GM18520 (cell line): ENCODE measurements around the gene FADS3.

Source experiments
- ATAC-seq: cut with Tn5 transposase; IDR thresholded peaks from one replicate; pipeline ENCODE4 v1.9.1; 2021; ENCODE audit not compliant: unreplicated experiment

Gene FADS3

DNA sequence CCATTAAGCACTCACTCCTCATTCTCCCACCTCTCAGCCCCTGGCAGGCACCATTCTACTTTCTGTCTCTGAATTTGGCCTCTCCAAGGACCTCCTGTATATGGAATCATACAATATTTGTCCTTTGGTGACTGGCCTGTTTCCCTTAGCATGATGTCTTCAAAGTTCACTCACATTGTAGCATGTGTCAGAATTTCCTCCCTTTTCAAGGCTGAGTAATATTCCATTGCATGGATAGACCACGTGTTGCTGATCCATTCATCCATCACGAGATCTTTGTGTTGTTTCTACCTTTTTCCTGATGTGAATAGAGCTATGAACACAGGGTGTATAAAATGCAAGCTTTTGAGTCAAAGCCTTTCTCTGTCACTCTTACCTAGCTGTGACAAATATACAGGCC, 51.6 kb downstream of the FADS3 start:
- ATAC-seq, result no peak

DNA sequence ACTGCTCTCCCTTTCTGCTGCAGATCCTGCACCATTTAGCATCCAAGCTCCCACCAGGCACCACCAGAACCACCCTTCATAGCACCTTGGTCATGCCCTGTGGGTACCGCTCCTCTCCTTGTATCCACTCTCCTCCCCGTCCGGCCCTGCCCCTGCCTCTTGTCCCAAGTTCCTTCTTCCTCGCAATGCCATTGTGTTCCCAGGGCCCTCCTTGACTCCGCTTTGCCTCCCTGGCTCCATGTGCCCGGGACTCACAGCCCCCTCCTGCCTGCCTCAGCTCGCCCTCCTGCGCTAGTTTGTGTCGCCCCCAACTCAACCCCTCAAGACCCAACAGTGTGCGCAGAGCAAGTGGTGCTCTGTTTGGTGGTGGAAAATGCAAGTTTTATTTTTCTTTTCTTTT, 52.4 kb downstream of the FADS3 start:
- no peak for ATAC-seq

DNA sequence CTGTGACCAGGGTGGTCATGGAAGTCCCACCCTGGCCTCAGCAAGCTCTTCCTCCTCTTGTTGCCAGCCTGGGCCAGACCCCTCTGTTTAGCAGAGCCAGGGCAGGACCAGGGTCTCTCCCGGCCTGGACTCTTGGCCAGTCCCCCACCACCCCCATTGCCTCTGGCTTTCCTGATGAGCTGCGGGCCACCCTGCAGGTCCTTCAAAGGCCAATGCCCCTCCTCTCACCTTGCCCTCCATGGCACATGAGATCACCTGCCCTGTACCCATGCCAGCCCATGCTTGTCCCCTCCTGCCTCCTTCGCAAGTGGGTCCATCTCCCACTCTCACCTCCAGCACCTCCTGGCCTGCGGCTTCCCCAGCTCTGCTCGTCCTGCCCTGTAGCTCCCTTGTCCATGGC, 52.8 kb downstream of the FADS3 start:
- ATAC-seq, result no peak

DNA sequence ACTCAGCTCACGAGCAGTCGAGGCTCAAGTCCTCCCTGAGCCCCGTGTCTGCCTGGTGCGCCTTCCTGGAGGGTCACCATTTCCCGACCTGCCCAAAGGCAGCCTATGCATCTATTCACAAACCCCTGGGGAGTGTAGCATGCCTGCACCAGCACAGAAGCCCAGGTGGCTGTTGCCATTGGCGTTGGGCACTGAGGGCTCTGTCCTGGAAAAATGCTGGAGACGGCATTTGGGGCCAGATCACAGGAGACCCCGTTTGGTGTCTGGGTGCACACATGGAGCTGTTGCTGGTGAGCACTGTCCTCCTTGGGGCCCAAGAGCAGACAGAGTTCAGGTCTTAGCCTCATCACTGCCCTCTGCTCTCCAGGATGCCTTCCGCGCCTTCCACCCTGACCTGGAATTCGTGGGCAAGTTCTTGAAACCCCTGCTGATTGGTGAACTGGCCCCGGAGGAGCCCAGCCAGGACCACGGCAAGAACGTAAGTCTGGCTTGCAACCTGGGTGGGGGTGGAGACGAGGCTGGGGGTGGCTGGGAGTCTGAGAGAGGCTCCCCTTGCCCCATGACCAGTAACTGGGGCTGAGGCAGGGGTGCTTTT, 53.8 kb downstream of the FADS3 start:
- ATAC-seq, result no peak

DNA sequence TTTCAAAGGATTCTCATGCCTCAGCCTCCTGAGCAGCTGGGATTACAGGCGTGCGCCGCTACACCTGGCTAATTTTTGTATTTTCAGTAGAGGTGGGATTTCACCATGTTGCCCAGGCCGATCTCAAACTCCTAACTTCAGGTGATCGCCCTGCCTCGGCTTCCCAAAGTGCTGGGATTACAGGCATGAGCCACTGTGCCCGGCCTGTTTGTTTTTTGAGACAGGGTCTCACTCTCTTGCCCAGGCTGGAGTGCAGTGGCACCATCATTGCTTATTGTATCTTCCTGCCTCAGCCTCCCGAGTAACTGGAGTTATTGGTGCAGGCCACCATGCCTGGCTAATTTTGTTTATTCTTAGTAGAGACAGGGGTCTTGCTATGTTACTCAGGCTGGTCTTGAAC, 55.2 kb downstream of the FADS3 start:
- no peak for ATAC-seq

DNA sequence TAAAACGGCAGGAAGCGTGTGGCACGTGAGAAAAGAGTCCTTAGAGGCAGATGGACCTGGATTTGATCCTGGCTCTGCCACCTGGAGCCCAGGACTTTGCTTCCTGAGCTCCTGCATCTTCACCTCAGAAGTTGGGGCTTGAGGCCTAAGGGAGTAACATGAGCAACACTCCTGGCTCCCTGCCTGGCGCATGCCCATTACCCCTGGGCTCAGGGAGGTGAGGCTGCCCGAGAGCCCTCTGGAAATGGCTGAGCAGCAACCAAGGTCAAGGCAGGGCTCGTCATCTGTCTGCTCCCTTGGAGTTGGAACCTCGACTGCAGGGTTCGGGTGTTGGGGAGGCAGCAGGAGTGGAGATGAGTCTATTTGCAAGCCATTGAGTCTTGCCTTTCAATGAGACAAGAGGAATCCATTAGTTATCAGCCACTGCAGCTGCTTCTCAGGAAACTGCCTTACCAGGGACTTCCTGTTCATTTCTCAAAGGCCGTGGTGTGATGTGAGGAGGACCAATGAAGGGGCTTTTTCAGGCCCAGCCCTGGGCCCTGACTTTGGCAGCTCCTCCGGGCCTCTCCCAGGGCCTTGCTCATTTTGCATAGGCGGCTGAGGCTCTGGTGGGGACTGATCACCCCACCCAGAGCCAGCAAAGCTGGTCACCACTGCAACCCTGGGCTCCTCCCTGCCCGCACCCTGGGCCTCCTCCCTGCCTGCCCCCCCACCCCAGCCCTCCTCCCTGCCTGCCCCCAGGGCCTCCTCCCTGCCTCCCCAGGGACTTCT, 56.9 kb downstream of the FADS3 start:
- ATAC-seq, result peak; percentile 78

DNA sequence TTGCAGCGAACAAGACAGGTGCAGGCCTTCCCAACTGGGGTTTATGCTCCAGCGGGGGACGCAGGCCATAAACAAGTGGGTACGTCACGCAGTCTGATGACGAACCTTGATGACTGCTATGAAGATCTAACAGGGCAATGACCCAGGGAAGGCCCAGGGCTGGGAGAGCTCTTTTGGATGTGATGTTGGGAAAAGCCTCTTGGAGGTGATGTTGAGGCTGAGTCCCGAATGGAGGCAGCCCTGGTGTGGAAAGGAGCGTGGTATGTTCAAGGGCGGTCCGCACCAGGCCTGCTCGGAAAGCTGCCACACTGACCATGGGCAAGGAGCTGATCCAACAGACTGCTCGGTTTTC, 57.4 kb downstream of the FADS3 start:
- no peak for ATAC-seq

DNA sequence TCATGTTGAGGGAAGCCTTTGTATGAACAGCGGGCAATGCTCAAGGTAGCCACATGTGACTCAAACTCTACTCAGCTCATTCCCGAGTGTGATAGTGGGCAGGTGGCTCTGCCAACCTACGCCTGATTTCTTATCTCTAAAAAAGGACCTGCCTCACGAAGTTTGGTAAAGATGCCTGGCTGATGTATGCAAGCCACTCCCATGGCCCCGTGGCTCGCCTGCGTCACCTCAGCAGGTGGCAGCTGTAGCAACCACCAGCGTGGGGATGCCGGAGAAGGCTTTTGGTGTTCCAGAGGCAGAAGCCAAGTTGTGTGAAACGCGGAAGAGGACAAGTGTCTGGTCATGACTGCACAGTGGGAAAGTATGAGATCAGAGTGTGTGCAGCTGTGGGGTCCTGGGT, 57.9 kb downstream of the FADS3 start:
- no peak for ATAC-seq

DNA sequence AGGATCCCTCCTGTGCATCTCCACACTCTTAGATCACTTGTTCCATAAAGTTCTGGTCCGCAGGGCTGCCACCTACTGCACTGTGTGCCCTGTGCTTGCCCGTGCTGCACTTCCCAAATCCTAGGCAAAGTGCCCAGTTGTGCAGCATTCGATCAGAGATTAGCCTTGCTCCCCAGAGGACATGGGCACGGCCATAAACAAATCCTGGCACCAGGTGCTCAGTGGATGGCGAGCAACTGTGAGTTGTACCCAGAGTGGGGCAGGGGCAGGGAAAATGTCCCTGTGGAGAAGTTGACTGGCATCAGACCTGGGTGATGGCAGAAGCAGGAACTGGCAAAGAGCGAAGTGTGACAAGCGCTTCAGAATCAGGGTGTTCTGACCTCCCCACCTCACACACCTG, 58.6 kb downstream of the FADS3 start:
- no peak for ATAC-seq

DNA sequence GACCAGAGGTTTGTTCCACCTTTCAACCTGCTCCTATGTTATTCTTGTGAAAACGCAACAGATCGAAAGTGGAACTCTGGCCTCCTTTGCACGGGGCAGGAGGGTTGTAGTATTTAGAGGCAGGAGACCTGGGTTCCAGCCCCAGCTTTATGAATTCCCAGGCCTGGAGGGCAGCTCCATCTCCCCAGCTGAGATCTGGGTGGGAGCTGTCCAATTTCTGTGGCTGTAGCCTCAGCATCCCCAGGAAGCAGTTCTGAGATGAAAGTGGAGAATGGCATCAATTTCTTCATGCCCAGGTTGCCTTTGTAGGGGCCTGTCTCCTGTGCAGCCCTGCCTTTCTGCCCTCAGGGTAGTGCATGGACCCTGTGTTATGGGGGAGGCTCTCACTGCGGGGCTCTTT, 59.1 kb downstream of the FADS3 start:
- ATAC-seq, result no peak

DNA sequence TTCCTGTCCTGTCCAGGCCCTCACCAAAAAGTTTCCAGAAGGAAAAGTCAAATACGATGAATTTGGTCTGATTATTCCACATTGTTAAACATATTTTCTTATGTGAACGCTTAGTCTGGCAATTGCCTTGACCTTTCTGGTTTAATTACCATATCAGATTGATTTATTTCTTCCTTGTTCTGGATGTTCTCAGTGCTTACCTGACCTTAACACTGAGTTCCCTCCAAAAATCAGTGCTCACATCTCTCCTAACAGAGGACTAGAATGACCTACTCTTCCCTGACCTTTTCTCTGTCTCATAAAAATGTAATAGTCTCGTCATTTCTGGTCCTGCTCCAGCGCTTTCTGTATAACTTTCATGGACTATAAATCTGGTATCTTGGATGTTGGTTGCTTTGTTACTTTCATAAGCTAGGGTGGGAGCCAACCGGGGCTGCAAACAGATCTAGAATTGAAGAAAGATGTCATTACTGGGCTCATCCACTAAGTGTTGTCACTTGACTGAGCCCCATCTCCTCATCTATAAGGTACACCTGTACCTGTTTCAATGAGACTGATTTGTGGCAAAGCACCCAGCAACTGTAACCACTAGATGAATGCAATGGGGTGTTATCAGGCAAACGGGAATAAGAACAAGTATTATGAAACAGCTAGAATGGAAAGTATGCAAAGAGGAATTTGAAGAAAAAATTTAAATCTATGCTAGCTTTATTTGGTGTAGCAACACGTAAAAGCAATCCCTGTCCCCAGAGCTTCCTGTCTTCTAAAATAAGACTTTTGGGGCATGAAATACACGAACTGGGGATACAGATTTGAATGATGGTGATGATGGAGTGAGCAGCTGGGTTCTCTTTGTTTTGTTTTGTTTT, 60.9 kb downstream of the FADS3 start:
- no peak for ATAC-seq

DNA sequence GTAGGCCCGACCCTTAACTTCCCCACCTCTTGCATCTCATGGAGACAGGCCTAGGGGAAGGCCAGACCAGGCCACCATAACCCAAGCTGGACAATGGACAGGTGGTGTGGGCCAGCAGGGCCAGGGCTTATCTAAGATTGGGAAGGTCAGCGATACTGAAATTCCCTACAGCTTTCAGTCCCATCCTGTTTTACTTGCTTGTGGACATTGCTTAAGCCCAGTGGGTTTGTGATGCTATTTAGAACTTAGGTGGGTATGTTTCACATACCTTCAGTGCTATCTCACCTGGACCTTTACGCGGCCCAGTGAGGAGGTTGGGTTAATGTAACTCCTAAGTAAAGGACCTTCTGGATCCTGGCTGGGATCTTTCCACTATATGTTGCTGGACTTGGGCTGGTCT, 61.5 kb downstream of the FADS3 start:
- ATAC-seq, result no peak

DNA sequence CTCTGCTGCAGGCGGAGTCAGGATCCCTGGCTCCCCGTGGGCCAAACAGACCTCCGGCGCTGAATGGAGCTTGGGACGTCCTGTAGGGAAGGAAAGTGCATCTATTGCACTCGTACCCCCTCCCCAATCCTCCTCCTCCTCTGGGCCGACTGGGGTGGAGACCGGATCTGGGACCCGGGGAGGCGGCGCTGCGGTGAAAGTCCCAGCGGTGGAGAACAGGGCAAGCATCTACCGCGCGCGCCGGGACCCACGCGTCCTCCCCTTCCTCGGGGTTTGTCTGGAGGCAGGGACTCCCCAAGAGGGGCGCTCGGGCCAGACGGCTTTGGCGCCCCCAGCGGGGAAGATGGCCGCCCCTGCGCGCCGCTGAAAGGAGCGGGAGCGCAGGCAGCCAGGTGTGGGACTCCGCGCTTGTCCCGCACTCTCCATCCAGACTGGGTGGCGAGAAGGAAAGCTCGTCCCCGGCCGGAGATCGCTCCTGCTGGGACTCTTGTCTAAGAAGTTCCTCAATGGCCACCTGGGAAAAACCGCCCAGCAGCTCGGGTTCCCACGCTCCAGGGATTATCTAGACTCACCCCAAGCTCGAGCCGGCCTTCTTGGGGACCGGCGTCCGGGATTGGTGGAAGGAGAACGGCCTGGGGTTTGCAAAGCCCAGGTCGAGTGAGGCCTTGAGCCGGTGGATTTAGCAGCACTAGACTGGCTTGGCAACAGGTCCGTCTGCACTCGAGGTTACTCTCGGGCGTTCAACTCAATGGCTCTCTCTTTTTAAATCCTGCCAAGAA, 62.5 kb downstream of the FADS3 start:
- no peak for ATAC-seq

DNA sequence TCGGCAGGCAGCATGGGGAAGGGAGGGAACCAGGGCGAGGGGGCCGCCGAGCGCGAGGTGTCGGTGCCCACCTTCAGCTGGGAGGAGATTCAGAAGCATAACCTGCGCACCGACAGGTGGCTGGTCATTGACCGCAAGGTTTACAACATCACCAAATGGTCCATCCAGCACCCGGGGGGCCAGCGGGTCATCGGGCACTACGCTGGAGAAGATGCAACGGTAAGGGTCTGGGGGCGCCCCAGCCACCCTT, 63.0 kb downstream of the FADS3 start:
- ATAC-seq, result no peak

DNA sequence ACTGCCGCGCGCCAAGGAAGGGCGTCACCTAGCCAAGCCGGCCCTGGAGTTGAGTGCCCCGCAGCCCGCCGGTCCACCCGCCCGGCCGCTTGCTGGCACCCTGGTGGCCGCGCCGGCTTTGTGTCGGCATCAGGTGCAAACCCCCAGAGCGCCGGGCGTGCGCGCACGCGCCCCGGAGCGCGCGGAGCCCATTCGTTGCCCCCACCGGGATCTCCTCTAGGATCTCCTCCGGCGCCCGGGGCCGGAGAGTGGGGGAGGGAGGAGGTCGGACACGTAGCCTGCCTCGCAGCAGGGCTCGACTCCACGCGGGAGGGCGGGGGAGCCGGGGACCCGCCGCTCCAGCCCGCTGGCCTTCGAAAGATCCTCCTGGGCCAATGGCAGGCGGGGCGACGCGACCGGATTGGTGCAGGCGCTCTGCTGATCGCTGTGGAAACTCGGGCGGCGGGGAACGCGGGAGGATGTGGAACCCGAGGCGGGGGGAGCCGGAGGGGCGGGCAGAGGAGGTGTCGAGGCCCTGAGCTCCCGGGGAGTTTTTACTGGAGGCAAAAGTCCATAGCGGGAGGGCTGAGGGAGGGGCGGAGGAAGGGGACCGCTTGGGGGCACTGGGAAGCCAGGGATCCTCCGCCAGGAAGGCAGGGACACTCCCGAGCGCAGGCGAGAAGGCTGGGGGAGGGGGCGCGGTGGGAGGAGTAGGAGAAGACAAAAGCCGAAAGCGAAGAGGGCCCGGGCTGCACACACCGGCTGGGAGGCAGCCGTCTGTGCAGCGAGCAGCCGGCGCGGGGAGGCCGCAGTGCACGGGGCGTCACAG, 63.6 kb downstream of the FADS3 start, which contains the start of gene FADS2:
Gene FADS2 (plus strand): TSS at position 730 of the 808 bp plus-strand sequence. CDS start 91 bp downstream, outside the sequence.
- ATAC-seq, result peak; percentile 58

DNA sequence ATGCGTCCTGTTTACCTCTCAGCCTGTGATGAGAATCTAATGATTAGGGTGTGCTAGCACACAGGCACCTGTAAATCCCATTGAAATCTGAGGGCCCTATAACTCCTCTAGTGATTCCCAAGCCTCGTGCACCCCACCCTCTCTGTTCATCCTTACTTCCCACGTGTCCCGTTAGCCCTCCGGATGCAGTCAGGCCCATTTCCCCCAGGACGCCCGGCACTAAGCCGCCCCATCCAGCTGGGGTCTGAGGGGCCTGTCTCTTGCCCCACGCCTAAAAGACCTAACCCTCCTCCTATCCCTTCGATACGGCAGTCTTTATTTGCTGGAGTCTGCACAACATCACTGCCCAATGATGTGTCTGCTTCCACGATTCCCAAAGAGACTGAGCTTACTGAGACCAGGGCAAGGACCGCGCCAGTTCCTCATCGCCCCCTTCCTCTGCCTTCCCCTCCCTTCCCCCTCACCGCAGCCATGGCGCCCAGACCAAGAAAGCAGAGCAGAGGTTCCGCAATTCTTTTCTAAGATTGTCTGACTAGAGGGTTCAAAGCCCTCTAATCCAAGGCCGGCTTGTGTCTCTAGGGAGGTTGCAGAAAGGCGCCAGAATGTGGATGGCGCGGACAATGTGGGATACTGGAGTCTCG, 64.3 kb downstream of the FADS3 start:
- no peak for ATAC-seq
